ENCODE results near the gene SEMA6A. TPM values are rescaled to one million over a fixed set of nuclear protein-coding genes. Genes with fewer than 3 reads are reported as not detected.

The SEMA6A gene
- total RNA-seq, 1 experiment from 2014 or later = 406 TPM

DNA sequence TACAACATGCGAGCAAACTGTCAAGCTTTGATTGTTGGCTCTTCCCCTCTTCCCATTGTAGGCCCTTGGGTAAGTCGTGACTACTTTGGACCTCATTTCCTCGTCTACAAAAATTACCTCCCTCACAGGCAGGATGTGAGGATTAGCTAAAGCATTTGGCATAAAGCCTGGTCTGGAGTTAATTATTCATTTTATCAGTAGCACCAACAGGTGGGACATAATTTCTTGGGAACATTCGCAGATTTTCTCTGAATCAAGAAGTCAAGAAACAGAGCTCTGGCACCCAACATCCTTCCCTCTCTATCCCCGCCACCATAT lies 39.9 kb upstream of the SEMA6A start:
- ChIA-PET POLR2A (no interaction called here), CTCF (no interaction called here)
- Mint-ChIP-seq H3K36me3 (no peaks in the 10 kb centered on the region; the same call in 1 of the 2 replicates), H3K4me3 (no peak overlapping the region), H3K27ac (peak overlapping the region; percentile 76; the same call in 1 of the 2 replicates), H3K9me3 (no peaks in the 10 kb centered on the region), H3K4me1 (peaks cover 18% of the 10 kb centered on the region), H3K27me3 (ENCODE audit: low read depth) (no peaks in the 10 kb centered on the region)
- TF ChIP-seq NFATC4 (CRISPR knock-in tag; IDR thresholded peaks at IDR 0.05) (no peak), ETV6 (CRISPR knock-in tag; IDR thresholded peaks at IDR 0.05) (no peak), ATF1 (CRISPR knock-in tag; IDR thresholded peaks at IDR 0.05) (no peak), CDX4 (CRISPR knock-in tag; IDR thresholded peaks at IDR 0.05; ENCODE audit: borderline replicate concordance) (no peak), TCF7 (CRISPR knock-in tag; IDR thresholded peaks at IDR 0.05; ENCODE audit: low read depth) (no peak), AR (CRISPR knock-in tag; IDR thresholded peaks at IDR 0.05) (no peak), CBFB (CRISPR knock-in tag; IDR thresholded peaks at IDR 0.05; ENCODE audit: low read depth) (no peak), GTF2I (CRISPR knock-in tag; conservative IDR thresholded peaks at IDR 0.05) (no peak), AFF4 (CRISPR knock-in tag; IDR thresholded peaks at IDR 0.05; ENCODE audit: borderline replicate concordance) (no peak), JAZF1 (CRISPR knock-in tag; IDR thresholded peaks at IDR 0.05) (no peak), HMGA2 (CRISPR knock-in tag; IDR thresholded peaks at IDR 0.05) (no peak), USF1 (CRISPR knock-in tag; IDR thresholded peaks at IDR 0.05) (no peak), TEAD4 (CRISPR knock-in tag; IDR thresholded peaks at IDR 0.05) (no peak), SMAD3 (CRISPR knock-in tag; IDR thresholded peaks at IDR 0.05; ENCODE audit: borderline replicate concordance) (no peak), JUN (CRISPR knock-in tag; IDR thresholded peaks at IDR 0.05) (no peak), ZBTB21 (CRISPR knock-in tag; IDR thresholded peaks at IDR 0.05; ENCODE audit: borderline replicate concordance) (no peak)
- TF ChIP-seq, protein P1, sequence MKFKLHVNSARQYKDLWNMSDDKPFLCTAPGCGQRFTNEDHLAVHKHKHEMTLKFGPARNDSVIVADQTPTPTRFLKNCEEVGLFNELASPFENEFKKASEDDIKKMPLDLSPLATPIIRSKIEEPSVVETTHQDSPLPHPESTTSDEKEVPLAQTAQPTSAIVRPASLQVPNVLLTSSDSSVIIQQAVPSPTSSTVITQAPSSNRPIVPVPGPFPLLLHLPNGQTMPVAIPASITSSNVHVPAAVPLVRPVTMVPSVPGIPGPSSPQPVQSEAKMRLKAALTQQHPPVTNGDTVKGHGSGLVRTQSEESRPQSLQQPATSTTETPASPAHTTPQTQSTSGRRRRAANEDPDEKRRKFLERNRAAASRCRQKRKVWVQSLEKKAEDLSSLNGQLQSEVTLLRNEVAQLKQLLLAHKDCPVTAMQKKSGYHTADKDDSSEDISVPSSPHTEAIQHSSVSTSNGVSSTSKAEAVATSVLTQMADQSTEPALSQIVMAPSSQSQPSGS (CRISPR knock-in tag; IDR thresholded peaks at IDR 0.05; ENCODE audit: borderline replicate concordance, low read depth) = no peak
- DNase-seq (ENCODE audit: low spot score) = no peak
- ATAC-seq = no peak

DNA sequence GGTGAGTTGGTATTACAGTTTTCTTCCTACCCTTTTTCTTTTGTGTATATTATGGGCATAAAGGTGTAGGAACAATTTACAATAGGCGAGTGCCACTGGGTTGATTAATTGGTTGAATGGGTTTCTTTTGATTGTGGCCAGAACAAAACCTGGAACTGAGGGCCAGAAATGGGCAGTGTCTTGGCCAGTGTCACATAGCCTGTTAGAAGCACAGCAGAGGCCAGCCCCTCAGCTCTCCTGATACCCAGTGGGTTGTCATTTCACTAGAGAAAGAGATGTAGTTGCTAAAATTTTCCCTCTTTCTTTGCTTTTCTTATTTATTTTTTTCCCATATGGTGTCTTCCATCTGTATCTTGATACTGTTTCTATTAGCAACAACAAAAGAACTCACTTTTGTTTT lies 38.8 kb upstream of the SEMA6A start:
- CTCF ChIA-PET = no interaction called here
- Mint-ChIP-seq H3K9me3 (peaks cover 2% of the 10 kb centered on the region), H3K27me3 (ENCODE audit: low read depth) (no peaks in the 10 kb centered on the region; the same call in 1 of the 2 replicates), H3K27ac (no peak overlapping the region), H3K36me3 (peaks cover 2% of the 10 kb centered on the region), H3K4me3 (no peak overlapping the region), H3K4me1 (peaks cover 14% of the 10 kb centered on the region)
- no peak for DNase-seq (ENCODE audit: low spot score)
- POLR2A ChIA-PET = no interaction called here
- TF ChIP-seq STAT6 (CRISPR knock-in tag; conservative IDR thresholded peaks at IDR 0.05; ENCODE audit: low read depth) (no peak), ZNF416 (CRISPR knock-in tag; IDR thresholded peaks at IDR 0.05) (no peak)
- no peak for ATAC-seq
